Stromal cell of bone marrow (primary cell): ENCODE results near the gene DYNC1LI1.

Experiments used
- DNase-seq: peaks from one replicate; pipeline ENCODE4 v3.0.0-alpha.2; 2012; ENCODE audit warnings: low read depth

DYNC1LI1 gene

GRCh38 chr3:32570421-32571191, at the start of gene DYNC1LI1:
Gene DYNC1LI1, minus strand, starts transcription at chr3:32570858. Its CDS starts 88 bp downstream, at chr3:32570770.
- DNase-seq, result peak; percentile 82

DNA sequence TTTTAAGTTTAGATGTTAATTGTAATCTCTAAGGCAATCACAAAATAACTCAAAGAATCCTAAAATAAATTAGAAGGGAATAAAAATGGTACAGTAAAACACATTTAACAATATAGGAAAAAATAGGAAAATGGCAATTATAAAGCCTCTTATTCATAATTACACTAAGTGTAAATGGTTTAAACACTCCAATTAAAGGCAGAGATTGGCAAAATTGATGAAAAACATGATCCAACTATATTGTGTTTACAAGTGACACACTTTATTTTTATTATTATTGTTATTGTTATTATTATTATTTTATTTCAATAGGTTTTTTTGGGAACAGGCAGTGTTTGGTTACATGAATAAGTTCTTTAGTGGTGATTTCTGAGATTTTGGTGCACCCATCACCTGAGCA, 48.7 kb upstream of the DYNC1LI1 start:
- no peak for DNase-seq

DNA sequence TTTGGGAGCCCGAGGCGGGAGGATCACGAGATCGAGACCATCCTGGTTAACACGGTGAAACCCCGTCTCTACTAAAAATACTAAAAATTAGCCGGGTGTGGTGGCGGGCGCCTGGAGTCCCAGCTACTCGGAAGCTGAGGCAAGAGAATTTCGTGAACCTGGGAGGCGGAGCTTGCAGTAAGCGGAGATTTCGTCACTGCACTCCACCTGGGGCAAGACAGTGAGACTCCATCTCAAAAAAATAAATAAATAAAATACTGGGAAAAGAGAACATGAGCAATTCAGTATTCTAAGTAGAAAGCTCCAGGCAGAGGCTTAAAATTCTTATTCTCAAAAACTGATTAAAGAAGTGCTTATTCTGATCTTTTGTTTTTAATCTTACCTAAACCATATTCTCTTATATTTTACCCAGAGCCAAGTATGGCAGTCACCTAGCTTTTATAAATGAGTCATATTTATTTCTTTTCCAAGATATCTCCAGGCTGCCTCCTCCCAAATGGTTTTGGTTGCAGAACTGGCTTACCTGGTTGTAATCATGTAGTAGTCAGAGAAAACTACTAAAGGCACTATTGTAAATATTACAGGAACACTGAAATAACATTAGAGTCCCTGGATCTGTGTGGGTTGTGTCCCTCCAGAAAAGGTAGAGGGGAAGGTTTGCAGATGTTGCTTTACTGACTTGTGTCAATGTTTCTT, 45.8 kb upstream of the DYNC1LI1 start:
- no peak for DNase-seq

GRCh38 chr3:32614956-32615355, 44.3 kb upstream of the DYNC1LI1 start:
- peak; percentile 24 for DNase-seq

DNA sequence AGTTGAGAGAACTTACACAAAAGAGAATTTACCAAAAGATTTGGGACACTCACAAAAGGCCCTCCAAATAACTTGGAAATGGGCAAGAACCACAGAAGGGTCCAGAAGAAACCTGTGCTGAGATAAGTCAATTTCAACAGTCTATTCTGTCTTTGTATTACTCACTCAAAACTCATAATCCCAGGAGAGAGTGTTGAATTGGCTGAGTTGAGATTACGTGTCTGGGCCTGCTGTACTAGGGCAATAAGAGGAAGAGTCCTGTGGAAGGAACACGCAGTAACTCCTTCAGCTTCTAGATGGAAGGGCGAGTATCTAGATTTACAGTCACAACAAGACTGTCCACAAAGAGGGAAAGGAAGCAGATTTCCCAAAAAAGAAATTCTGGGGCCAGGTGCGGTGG, 42.5 kb upstream of the DYNC1LI1 start:
- DNase-seq, result peak; percentile 34

- no peak for DNase-seq
Observed at GRCh38 chr3:32612547-32612946, 41.9 kb upstream of the DYNC1LI1 start.

GRCh38 chr3:32607522-32607921, 36.9 kb upstream of the DYNC1LI1 start:
- DNase-seq, result no peak

DNA sequence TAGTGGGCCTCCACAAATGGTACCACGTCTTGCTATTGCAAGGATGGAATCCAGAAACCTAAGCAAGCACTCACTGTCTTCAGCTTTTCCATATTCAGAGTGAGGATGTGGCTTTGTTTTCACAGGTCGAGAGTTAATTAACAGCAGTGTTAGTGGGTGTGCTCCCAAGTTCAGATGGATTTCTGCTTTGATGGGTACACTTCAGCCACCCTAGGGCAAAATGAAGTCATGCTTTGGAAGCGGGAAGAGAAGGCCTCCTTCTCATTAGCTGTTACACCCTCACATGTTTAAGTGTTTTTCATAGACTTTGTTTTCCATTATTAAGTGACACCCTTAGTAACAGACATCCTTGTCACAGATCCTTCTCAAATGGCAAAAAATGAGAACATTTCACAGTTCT, 36.3 kb upstream of the DYNC1LI1 start:
- no peak for DNase-seq

- no peak for DNase-seq
Observed at GRCh38 chr3:32606277-32606676, 35.6 kb upstream of the DYNC1LI1 start.

DNA sequence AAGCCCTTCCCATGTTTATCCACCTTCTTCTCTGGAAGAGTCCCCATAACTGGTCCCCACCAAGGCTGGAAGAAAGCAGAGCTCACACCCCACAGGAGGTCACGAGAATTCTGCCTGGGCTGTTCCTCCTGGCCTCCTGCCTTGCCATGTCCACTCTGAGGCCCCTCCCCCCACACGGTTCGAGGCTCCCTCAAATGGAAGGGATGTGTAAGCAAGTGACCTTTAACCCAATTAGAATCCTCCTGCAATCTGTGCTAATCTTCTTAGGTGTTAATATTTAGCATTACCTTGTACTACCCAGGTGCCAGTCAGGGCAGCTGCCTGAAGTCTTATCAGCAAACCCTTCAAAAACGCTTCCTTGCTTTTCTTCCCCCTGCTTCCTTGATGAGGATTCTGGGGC, 32.4 kb upstream of the DYNC1LI1 start:
- DNase-seq, result no peak

DNA sequence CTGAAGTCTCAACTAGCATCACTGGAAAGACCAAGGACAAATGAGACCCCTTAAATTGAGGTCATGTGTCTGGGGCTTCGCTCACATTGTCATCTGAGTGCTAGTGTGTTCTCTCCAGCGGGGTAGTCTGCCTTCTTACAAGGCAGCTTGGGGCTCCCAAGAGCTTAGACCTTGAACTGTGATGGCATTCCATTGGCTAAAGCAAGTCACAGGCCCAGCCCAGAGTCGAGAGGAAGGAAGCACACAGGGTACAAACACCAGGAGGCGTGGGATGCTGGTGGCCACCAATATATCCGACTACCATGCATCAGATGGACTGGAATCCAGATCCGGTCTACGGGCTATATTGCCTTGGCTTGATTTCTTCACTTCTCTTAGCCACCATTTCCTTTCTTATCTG, 31.5 kb upstream of the DYNC1LI1 start:
- DNase-seq, result no peak

DNA sequence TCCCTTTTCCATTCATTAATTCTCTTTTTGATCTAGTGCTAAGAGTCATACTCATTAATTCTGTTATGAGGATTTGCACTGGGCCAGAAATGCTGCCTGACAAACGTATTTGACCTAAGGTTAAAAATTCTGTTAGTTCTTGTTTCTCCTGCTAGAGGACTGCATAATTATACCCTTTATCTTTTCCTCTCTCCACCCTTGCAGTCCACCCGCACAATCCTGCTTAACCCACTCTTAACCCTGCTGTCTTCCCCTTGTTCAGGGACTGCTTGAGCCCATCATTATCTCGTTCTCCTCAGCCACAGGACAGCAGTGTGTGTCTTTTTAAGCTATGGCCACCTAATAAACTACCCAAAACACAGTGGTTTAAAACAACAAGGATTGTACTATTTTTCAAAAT, 31.1 kb upstream of the DYNC1LI1 start:
- no peak for DNase-seq

GRCh38 chr3:32597656-32598055, 27.0 kb upstream of the DYNC1LI1 start:
- DNase-seq, result no peak

DNA sequence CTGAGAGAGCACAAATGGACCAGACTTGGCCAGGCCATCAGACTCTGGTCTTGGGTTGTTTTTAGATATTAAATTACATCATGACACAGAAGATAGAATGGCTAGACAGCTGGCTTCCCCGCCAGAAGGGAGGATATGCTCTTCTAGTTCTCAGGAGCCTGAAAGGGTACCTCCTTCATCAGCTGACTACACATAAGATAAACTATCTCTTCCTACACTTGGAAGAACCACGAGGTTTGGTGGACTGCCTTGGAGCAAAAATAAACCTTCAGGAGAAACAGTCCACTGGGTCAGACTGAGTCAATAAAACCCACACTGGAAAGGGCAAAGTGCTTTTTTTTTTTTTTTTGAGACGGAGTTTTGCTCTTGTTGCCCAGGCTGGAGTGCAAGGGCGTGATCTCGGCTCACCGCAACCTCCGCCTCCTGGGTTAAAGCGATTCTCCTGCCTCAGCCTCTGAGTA, 26.3 kb upstream of the DYNC1LI1 start:
- peak; percentile 19 for DNase-seq

- DNase-seq, result no peak
Observed at GRCh38 chr3:32596282-32596908, 25.7 kb upstream of the DYNC1LI1 start.

- no peak for DNase-seq
Observed at GRCh38 chr3:32595323-32595722, 24.7 kb upstream of the DYNC1LI1 start.

GRCh38 chr3:32593903-32594525, 23.4 kb upstream of the DYNC1LI1 start:
- no peak for DNase-seq

DNA sequence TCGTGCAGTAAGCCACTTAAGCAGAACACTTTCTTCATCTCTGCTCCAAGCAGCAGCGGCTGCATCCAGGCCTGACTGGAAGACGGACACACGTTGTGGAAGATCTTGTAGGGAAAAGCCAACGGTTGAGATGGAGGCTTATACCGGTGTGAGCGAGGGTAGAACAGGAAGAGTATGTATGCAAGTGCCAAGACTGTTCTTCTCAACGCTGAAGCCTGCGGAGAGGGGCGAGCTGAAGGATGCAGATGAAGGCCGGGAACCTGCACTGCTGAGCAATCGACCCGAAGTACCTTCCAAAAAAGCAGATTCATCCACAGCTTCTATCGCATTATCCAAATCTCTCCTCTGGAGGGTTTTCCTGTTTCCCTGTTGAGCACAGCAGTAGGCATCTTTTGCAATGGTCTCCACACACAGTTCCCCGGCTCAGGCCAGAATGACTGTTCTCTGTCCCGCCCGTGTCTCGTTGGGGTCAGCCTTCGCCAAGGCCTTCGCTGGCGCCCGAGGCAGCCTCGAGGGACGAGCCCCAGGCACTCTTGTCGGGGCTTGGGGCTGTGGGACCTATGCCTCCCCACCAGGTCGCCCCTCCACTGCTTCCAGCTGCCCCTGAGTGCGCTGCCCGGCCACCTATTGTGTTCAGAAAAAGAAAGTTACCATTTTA, 22.2 kb upstream of the DYNC1LI1 start:
- DNase-seq, result no peak

- DNase-seq, result no peak
Observed at GRCh38 chr3:32592011-32592410, 21.4 kb upstream of the DYNC1LI1 start.

GRCh38 chr3:32591186-32591585, 20.5 kb upstream of the DYNC1LI1 start:
- DNase-seq, result no peak

GRCh38 chr3:32586356-32586755, 15.7 kb upstream of the DYNC1LI1 start:
- no peak for DNase-seq

GRCh38 chr3:32584660-32585059, 14.0 kb upstream of the DYNC1LI1 start:
- no peak for DNase-seq
